ENCODE results near the gene CHCHD3.

GRCh38 chr7:132769280-132769679, 312.6 kb downstream of the CHCHD3 start:
- TF ChIP-seq, protein P1, sequence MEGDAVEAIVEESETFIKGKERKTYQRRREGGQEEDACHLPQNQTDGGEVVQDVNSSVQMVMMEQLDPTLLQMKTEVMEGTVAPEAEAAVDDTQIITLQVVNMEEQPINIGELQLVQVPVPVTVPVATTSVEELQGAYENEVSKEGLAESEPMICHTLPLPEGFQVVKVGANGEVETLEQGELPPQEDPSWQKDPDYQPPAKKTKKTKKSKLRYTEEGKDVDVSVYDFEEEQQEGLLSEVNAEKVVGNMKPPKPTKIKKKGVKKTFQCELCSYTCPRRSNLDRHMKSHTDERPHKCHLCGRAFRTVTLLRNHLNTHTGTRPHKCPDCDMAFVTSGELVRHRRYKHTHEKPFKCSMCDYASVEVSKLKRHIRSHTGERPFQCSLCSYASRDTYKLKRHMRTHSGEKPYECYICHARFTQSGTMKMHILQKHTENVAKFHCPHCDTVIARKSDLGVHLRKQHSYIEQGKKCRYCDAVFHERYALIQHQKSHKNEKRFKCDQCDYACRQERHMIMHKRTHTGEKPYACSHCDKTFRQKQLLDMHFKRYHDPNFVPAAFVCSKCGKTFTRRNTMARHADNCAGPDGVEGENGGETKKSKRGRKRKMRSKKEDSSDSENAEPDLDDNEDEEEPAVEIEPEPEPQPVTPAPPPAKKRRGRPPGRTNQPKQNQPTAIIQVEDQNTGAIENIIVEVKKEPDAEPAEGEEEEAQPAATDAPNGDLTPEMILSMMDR (IDR thresholded peaks at IDR 0.05): no peak
- no peak for TF ChIP-seq POLR2A (IDR thresholded peaks at IDR 0.05)

All from tibial nerve (tissue), 3 donors.